GM23338 (cell line): ENCODE measurements around the gene LASP1NB.

Source experiments
- CREB1 ChIP-seq: fragments of 250-450 bp; sonication (Bioruptor Pico); IDR thresholded peaks from 2 replicates; pipeline ENCODE4 v1.5.0; 2020; ENCODE audit warnings: low read depth, mild to moderate bottlenecking, moderate library complexity
- CTCF ChIP-seq, 2 experiments: fragments of 200-600 bp in 1 of 2; sonication (generic) in 1 of 2; conservative IDR thresholded peaks; 2 replicates each; pipeline versions ENCODE4 v1.5.1 to v1.6.1; 2016 to 2017; ENCODE audit warnings: antibody characterized with exemption in 2 of 2, low read depth in 2 of 2, mild to moderate bottlenecking in 2 of 2, moderate library complexity in 1 of 2
- EZH2 ChIP-seq: fragments of 200-600 bp; sonication (generic); IDR thresholded peaks from one replicate; pipeline ENCODE4 v1.8.0; 2017; ENCODE audit warnings: antibody characterized with exemption, mild to moderate bottlenecking, low read depth; ENCODE audit not compliant: unreplicated experiment
- EZH2phosphoT487 ChIP-seq: fragments of 200-600 bp; sonication (generic); IDR thresholded peaks from one replicate; pipeline ENCODE4 v1.8.1; 2018; ENCODE audit warnings: antibody characterized with exemption; ENCODE audit not compliant: unreplicated experiment
- JUNB ChIP-seq: IDR thresholded peaks from one replicate; pipeline ENCODE4 v1.6.1; 2016; ENCODE audit warnings: antibody characterized with exemption; ENCODE audit not compliant: unreplicated experiment
- NANOG ChIP-seq: IDR thresholded peaks from 2 replicates; pipeline ENCODE4 v1.6.1; 2016; ENCODE audit warnings: antibody characterized with exemption, borderline replicate concordance
- STAT1 ChIP-seq: IDR thresholded peaks from one replicate; pipeline ENCODE4 v1.6.1; 2016; ENCODE audit warnings: antibody characterized with exemption; ENCODE audit not compliant: unreplicated experiment
- ZNF114 ChIP-seq: fragments of 250-450 bp; sonication (Bioruptor Pico); IDR thresholded peaks from 2 replicates; pipeline ENCODE4 v1.5.0; 2020; ENCODE audit warnings: mild to moderate bottlenecking, moderate library complexity
- ZNF331 ChIP-seq: fragments of 250-450 bp; sonication (Bioruptor Pico); IDR thresholded peaks from 2 replicates; pipeline ENCODE4 v1.5.0; 2020; ENCODE audit warnings: low read depth, mild to moderate bottlenecking, moderate library complexity
- TF ChIP-seq, protein P1 (sequence below): fragments of 250-450 bp; sonication (Bioruptor Pico); IDR thresholded peaks from 2 replicates; pipeline ENCODE4 v1.5.0; 2020; ENCODE audit warnings: mild to moderate bottlenecking, moderate library complexity
- TF ChIP-seq, protein P2 (sequence below): IDR thresholded peaks from 2 replicates; pipeline ENCODE4 v1.6.1; 2016; ENCODE audit warnings: antibody characterized with exemption

Gene LASP1NB

GRCh38 chr17:38905375-38905774 lies 20.0 kb upstream of the LASP1NB start (continued):
- TF ChIP-seq, protein P1, sequence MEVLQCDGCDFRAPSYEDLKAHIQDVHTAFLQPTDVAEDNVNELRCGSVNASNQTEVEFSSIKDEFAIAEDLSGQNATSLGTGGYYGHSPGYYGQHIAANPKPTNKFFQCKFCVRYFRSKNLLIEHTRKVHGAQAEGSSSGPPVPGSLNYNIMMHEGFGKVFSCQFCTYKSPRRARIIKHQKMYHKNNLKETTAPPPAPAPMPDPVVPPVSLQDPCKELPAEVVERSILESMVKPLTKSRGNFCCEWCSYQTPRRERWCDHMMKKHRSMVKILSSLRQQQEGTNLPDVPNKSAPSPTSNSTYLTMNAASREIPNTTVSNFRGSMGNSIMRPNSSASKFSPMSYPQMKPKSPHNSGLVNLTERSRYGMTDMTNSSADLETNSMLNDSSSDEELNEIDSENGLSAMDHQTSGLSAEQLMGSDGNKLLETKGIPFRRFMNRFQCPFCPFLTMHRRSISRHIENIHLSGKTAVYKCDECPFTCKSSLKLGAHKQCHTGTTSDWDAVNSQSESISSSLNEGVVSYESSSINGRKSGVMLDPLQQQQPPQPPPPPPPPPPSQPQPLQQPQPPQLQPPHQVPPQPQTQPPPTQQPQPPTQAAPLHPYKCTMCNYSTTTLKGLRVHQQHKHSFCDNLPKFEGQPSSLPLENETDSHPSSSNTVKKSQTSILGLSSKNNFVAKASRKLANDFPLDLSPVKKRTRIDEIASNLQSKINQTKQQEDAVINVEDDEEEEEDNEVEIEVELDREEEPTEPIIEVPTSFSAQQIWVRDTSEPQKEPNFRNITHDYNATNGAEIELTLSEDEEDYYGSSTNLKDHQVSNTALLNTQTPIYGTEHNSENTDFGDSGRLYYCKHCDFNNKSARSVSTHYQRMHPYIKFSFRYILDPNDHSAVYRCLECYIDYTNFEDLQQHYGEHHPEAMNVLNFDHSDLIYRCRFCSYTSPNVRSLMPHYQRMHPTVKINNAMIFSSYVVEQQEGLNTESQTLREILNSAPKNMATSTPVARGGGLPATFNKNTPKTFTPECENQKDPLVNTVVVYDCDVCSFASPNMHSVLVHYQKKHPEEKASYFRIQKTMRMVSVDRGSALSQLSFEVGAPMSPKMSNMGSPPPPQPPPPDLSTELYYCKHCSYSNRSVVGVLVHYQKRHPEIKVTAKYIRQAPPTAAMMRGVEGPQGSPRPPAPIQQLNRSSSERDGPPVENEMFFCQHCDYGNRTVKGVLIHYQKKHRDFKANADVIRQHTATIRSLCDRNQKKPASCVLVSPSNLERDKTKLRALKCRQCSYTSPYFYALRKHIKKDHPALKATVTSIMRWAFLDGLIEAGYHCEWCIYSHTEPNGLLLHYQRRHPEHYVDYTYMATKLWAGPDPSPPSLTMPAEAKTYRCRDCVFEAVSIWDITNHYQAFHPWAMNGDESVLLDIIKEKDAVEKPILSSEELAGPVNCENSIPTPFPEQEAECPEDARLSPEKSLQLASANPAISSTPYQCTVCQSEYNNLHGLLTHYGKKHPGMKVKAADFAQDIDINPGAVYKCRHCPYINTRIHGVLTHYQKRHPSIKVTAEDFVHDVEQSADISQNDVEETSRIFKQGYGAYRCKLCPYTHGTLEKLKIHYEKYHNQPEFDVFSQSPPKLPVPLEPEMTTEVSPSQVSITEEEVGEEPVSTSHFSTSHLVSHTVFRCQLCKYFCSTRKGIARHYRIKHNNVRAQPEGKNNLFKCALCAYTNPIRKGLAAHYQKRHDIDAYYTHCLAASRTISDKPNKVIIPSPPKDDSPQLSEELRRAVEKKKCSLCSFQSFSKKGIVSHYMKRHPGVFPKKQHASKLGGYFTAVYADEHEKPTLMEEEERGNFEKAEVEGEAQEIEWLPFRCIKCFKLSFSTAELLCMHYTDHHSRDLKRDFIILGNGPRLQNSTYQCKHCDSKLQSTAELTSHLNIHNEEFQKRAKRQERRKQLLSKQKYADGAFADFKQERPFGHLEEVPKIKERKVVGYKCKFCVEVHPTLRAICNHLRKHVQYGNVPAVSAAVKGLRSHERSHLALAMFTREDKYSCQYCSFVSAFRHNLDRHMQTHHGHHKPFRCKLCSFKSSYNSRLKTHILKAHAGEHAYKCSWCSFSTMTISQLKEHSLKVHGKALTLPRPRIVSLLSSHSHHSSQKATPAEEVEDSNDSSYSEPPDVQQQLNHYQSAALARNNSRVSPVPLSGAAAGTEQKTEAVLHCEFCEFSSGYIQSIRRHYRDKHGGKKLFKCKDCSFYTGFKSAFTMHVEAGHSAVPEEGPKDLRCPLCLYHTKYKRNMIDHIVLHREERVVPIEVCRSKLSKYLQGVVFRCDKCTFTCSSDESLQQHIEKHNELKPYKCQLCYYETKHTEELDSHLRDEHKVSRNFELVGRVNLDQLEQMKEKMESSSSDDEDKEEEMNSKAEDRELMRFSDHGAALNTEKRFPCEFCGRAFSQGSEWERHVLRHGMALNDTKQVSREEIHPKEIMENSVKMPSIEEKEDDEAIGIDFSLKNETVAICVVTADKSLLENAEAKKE (CRISPR knock-in tag): no peak
- TF ChIP-seq ZNF331 (CRISPR knock-in tag) (no peak), JUNB (no peak), EZH2 (no peak), STAT1 (no peak), CREB1 (no peak), CTCF (conservative IDR thresholded peaks at IDR 0.05; ENCODE audit: low read depth in 2 of 2) (no peak), EZH2phosphoT487 (no peak), NANOG (no peak), ZNF114 (CRISPR knock-in tag) (no peak)
- TF ChIP-seq, protein P2, sequence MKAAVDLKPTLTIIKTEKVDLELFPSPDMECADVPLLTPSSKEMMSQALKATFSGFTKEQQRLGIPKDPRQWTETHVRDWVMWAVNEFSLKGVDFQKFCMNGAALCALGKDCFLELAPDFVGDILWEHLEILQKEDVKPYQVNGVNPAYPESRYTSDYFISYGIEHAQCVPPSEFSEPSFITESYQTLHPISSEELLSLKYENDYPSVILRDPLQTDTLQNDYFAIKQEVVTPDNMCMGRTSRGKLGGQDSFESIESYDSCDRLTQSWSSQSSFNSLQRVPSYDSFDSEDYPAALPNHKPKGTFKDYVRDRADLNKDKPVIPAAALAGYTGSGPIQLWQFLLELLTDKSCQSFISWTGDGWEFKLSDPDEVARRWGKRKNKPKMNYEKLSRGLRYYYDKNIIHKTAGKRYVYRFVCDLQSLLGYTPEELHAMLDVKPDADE: no peak
